Effector memory CD4-positive, alpha-beta T cell (primary cell): Measurements from ENCODE around the gene PRSS35.
"Not testable (repeated sequence)": the region's sequence is repeated elsewhere in the genome, so short reads cannot be mapped to it uniquely, and the experiment has no call there.

ENCODE experiments used
- DNase-seq, 3 donors: peaks; one replicate each; pipeline ENCODE4 v3.0.0-alpha.2; 2020
- H3K27ac ChIP-seq: 2 replicates; pipeline ENCODE4 v1.7.0; 2013; ENCODE audit warnings: mild to moderate bottlenecking, low read length, moderate library complexity; ENCODE audit not compliant: insufficient read depth, poor library complexity, severe bottlenecking
- H3K27me3 ChIP-seq: replicated peaks from 2 replicates; pipeline ENCODE4 v1.7.0; 2013; ENCODE audit warnings: mild to moderate bottlenecking, low read length; ENCODE audit not compliant: insufficient read depth, control insufficient read depth, poor library complexity, severe bottlenecking
- H3K36me3 ChIP-seq: 2 replicates; pipeline ENCODE4 v1.7.0; 2013; ENCODE audit warnings: mild to moderate bottlenecking, low read length, moderate library complexity; ENCODE audit not compliant: control insufficient read depth, insufficient read depth
- H3K4me1 ChIP-seq: 2 replicates; pipeline ENCODE4 v1.7.0; 2013; ENCODE audit warnings: low read length, mild to moderate bottlenecking; ENCODE audit not compliant: control insufficient read depth, insufficient read depth, poor library complexity, severe bottlenecking
- H3K4me3 ChIP-seq: 2 replicates; pipeline ENCODE4 v1.7.0; 2013; ENCODE audit warnings: low read length, low read depth, mild to moderate bottlenecking; ENCODE audit not compliant: insufficient read depth, poor library complexity, severe bottlenecking
- H3K9me3 ChIP-seq: 2 replicates; pipeline ENCODE4 v1.7.0; 2013; ENCODE audit warnings: mild to moderate bottlenecking, low read length, moderate library complexity; ENCODE audit not compliant: control insufficient read depth

The PRSS35 gene

GRCh38 chr6:83476971-83477370, 35.4 kb upstream of the PRSS35 start:
- no peaks in the 10 kb centered on the region for H3K9me3 ChIP-seq
- H3K27me3 ChIP-seq, result no peaks in the 10 kb centered on the region
- no peaks in the 10 kb centered on the region for H3K4me1 ChIP-seq
- H3K36me3 ChIP-seq, result no peaks in the 10 kb centered on the region
- no peak for DNase-seq
- H3K27ac ChIP-seq, result no peak overlapping the region
- H3K4me3 ChIP-seq, result no peak overlapping the region

DNA sequence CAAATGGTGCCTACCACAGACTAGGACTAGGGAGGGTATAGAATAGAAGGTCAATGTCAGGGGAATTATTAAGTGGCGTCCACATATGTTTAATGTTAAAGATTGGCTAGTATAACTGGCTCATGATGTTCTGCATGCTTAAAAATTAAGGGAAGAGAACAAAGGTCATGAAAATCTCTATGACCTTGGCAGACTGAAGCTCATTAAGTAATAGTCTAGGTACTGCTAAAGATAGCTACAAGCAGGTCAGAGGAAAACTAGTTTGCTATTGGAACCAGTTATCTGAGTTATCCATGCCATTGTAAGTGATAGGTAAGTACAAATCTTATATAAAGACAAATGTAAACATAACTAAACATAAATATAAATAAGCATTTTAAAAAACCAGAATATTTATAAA, 32.9 kb upstream of the PRSS35 start:
- Histone ChIP-seq H3K36me3 (no peaks in the 10 kb centered on the region), H3K9me3 (no peaks in the 10 kb centered on the region), H3K4me3 (no peak overlapping the region), H3K4me1 (no peaks in the 10 kb centered on the region), H3K27ac (no peak overlapping the region), H3K27me3 (no peaks in the 10 kb centered on the region)
- no peak for DNase-seq

DNA sequence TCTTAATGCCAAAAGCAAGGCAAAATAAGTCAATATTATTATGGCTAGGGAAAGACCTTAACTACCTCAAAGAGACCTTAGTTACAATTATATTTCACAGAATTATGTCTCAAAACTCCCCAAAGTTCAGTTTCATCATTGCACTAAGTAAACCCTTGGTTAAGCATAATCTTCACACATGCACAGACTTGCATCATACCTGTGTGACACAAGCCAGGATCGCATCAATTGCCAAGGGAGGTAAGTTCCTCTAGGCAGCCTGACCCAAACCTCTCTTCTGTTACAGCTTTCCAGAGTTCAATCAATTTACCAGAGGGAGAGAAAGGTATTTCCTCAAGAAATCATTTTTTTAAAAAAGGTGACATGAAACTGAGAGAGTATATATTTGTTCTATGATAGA, 31.9 kb upstream of the PRSS35 start:
- Histone ChIP-seq H3K27ac (no peak overlapping the region), H3K4me1 (no peaks in the 10 kb centered on the region), H3K4me3 (no peak overlapping the region), H3K36me3 (no peaks in the 10 kb centered on the region), H3K9me3 (no peaks in the 10 kb centered on the region), H3K27me3 (no peaks in the 10 kb centered on the region)
- no peak for DNase-seq

GRCh38 chr6:83481938-83482337, 30.4 kb upstream of the PRSS35 start:
- not testable (repeated sequence) for H3K4me1 ChIP-seq, H3K36me3 ChIP-seq, H3K27me3 ChIP-seq, DNase-seq, H3K4me3 ChIP-seq, H3K9me3 ChIP-seq, H3K27ac ChIP-seq

DNA sequence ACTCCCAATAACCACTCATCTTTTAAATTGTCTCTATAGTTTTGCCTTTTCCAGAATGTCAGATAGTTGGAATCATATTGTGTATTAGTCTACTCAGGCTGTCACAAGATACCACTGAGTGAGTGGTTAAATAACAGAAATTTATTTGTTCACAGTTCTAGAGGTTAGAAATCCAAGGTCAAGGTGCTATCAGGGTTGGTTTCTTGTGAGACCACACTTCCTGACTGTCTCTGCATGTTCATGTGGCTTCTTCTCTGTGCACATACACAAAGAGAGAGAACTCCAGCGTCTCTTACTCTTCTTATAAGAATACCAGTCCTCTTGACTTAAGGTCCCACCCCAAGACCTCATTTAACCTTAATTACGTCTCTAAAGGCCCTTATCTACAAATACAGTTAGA, 23.9 kb upstream of the PRSS35 start:
- DNase-seq, result no peak
- Histone ChIP-seq H3K4me1 (no peaks in the 10 kb centered on the region), H3K9me3 (no peaks in the 10 kb centered on the region), H3K27me3 (no peaks in the 10 kb centered on the region), H3K4me3 (no peak overlapping the region), H3K27ac (no peak overlapping the region), H3K36me3 (no peaks in the 10 kb centered on the region)

DNA sequence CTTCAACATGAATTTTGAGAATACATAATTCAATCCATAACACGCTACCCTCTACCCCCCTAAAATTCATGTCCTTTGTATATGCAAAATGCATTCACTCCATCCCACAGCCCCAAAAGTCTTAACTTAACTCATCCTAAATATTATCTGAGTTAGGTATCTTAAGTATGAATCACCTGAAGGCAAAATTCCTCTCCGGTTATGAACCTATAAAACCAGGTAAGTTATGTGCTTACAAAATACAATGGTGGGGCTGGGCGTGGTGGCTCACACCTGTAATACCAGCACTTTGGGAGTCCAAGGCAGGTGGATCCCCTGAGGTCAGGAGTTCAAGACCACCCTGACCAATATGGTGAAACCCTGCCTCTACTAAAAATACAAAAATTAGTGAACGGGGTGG, 23.5 kb upstream of the PRSS35 start:
- no peak for DNase-seq
- Histone ChIP-seq H3K27ac (no peak overlapping the region), H3K4me1 (no peaks in the 10 kb centered on the region), H3K4me3 (no peak overlapping the region), H3K9me3 (no peaks in the 10 kb centered on the region), H3K36me3 (no peaks in the 10 kb centered on the region), H3K27me3 (no peaks in the 10 kb centered on the region)

- Histone ChIP-seq H3K4me3 (no peak overlapping the region), H3K27ac (no peak overlapping the region), H3K9me3 (no peaks in the 10 kb centered on the region), H3K36me3 (no peaks in the 10 kb centered on the region), H3K4me1 (no peaks in the 10 kb centered on the region), H3K27me3 (no peaks in the 10 kb centered on the region)
- no peak for DNase-seq
These were observed 22.0 kb upstream of the PRSS35 start for GRCh38 chr6:83490217-83490807.

- no peak for DNase-seq
- Histone ChIP-seq H3K4me3 (no peak overlapping the region), H3K4me1 (no peaks in the 10 kb centered on the region), H3K27ac (no peak overlapping the region), H3K9me3 (no peaks in the 10 kb centered on the region), H3K36me3 (no peaks in the 10 kb centered on the region), H3K27me3 (no peaks in the 10 kb centered on the region)
These were observed 7.0 kb upstream of the PRSS35 start for GRCh38 chr6:83505356-83505755.

DNA sequence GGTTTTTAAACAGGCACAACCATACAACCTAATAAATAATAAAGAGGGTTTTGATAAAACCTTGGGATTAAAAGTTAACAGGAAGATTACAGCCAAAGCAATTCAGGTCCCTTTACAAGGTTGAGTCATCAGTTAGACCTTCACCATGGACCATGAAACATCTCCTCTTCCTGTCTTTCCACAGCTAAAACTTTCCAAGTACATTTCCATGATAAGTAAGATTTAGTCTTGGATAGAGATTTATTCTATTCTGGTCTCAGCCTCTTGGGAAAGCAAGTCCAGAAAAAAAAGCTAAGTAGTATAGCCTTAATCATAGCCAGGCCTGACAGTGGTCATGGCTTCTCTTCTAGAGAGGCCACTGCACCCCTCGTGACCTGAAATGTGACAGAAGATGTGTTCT, 2.9 kb upstream of the PRSS35 start:
- Histone ChIP-seq H3K27ac (no peak overlapping the region), H3K9me3 (no peaks in the 10 kb centered on the region), H3K36me3 (no peaks in the 10 kb centered on the region), H3K27me3 (no peaks in the 10 kb centered on the region), H3K4me1 (no peaks in the 10 kb centered on the region), H3K4me3 (no peak overlapping the region)
- DNase-seq, result no peak

- Histone ChIP-seq H3K27me3 (no peaks in the 10 kb centered on the region), H3K36me3 (no peaks in the 10 kb centered on the region), H3K4me3 (no peak overlapping the region), H3K27ac (no peak overlapping the region), H3K4me1 (no peaks in the 10 kb centered on the region), H3K9me3 (no peaks in the 10 kb centered on the region)
- DNase-seq, result no peak
These were observed 1.5 kb upstream of the PRSS35 start for GRCh38 chr6:83510791-83511190.

- Histone ChIP-seq H3K9me3 (no peaks in the 10 kb centered on the region), H3K4me1 (no peaks in the 10 kb centered on the region), H3K27ac (no peak overlapping the region), H3K27me3 (no peaks in the 10 kb centered on the region), H3K4me3 (no peak overlapping the region), H3K36me3 (no peaks in the 10 kb centered on the region)
- no peak for DNase-seq
These were observed 1.1 kb upstream of the PRSS35 start for GRCh38 chr6:83511266-83511665.
